GM18868 (cell line): ENCODE results near the gene AP2S1.
"Not testable (repeated sequence)": the region's sequence is repeated elsewhere in the genome, so short reads cannot be mapped to it uniquely, and the experiment has no call there.

Experiments used
- ATAC-seq: cut with Tn5 transposase; IDR thresholded peaks from one replicate; pipeline ENCODE4 v1.9.1; 2021; ENCODE audit warnings: mild to moderate bottlenecking, moderate library complexity; ENCODE audit not compliant: unreplicated experiment

Gene AP2S1

DNA sequence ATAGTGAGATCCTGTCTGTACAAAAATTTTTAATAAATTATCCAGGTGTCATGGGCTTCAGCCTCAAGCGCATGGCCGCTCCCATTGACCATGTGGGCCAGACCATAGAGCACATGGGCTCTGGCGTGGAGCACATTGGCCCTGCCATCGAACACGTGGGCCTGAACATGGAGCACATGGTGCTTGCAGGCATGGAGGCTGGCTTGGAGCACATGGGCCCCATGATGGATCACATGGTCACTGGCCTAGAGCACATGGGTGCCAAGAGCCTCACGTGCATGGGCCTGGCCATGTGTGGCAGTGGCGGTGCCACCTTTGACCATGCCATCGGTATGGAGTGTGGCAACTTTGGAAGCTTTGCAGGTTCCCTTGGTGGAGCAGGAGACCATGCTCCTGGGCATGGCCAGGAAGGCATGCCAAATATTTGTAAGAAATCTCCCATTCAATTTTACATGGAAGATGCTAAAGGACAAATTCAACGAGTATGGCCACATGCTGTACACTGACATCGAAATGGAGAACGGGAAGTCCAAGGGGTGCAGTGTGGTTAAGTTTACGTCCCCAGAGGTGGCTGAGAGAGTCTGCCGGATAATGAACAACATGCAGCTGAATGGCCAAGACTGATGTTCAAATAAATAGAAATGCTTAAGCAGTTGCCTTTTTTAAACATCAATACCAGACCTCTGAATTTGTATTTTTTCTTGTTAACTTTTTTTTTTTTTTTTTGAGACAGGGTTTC lies 40.9 kb downstream of the AP2S1 start:
- no peak for ATAC-seq

DNA sequence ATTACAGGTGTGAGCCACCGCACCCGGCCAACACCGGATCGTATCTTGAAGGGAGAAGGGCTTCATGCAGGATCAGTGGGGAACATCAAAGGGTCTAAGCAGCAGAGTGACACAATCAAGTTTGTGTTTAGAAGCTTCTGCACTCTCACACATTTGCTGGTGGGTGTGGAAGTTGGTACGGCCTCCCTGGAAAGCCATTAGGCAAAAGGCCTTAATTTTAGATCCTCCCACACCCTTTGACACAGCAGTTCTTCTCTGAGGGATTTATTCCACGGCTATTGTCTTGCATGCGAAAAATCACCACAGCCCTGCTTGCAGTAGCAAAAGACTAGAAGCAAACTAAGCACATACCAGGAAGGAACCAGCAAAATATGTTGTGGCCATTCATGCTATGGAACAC lies 44.0 kb downstream of the AP2S1 start:
- no peak for ATAC-seq

DNA sequence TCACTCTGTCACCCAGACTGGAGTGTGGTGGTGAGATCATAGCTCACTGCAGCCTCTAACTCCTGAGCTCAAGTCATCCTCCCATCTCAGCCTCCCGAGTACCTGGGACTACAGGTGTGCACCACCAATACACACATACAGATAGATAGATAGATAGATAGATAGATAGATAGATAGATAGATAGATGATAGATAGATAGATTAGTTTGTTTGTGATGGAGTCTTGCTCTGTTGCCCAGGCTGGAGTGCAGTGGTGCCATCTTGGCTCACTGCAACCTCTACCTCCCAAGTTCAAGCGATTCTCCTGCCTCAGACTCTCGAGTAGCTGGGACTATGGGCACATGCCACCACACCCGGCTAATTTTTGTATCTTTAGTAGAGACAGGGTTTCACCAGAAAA lies 46.2 kb downstream of the AP2S1 start:
- not testable (repeated sequence) for ATAC-seq

DNA sequence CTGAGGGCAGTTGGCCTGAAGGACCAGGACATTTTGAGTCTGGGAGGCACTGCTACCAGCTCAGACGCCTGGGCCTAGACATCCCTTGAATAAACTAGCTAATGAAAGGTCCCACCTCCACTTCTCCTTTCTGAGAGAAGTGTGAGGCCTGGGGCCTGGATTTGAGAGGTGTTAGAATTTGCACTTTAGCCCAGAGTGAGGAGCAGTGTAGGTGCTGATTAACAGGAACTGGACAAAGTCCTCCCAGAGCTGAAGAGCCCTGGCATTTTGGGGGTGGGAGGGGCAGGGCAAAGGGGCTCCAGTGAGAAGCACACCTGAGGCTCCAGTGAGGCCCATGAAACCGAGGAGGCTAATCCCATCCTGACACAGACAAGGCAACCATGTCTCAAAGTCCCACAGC lies 47.1 kb downstream of the AP2S1 start:
- no peak for ATAC-seq

DNA sequence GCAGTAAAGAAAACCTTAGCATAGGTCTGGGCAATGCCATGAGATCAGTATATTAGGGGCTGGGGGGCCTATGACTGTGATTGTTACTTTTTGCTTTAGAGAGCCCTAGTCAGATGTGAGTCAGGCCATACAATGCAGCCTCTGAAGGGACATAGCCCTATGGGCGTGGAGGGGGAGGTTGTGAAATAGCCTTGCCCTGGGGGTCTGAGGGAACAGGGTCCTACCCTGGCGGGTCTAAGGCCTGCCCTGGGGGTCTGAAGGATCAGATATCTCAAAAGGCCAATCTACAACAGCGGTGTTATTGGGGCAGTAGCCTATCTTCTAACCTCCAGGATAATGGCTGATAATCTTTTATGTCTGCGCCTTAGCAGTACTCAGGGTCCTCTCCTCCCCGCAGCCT lies 48.5 kb downstream of the AP2S1 start:
- ATAC-seq: no peak

DNA sequence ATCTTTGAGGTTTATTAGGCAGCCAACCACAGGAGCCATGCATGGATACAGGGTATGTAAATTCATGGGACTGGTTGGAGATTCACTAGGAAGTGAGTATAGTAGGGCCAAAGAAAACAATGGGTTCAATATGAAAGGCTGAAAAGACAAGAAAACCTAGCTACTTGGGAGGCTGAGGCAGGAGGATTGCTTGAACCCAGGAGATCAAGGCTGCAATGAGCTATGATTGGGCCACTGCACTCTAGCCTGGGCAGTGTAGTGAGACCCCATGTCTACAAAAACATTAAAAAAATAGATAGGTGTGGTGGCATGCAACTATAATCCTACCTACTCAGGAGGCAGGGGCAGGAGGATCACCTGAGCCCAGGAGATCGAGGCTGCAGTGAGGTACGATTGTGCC lies 51.9 kb downstream of the AP2S1 start:
- no peak for ATAC-seq

DNA sequence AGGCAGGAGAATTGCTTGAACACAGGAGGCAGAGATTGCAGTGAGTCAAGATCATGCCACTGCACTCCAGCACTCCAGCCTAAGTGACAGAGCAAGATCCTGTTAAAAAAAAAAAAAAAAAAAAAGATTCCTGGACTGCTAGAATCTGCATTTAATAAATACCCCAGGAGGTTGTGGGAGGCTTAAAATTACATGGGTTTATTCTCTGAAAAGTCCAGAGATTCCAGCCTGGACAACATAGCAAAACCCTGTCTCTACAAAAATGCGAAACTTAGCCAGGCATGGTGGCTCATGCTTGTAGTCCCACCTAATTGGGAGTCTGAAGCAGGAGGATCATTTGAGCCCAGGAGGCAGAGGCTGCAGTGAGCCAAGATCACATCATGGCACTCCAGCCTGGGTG lies 52.8 kb downstream of the AP2S1 start:
- no peak for ATAC-seq

DNA sequence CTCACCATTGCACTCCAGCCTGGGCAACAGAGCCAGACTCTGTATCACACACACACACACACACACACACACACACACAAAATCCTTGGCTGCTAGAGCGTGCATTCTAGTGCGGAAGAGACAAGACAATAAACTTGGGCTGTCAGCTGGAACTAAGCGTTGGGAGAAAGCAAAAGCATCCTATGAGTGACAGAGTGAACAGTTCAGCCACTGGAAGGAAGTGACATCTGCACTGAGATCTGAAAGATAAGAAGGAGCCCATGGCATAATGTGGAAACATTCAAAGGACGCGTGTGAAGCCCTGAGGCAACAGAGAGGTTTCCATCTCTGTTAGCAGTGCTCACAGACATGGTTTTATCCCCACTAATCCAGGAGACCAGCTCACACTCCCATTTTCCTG lies 58.7 kb downstream of the AP2S1 start:
- ATAC-seq: no peak

DNA sequence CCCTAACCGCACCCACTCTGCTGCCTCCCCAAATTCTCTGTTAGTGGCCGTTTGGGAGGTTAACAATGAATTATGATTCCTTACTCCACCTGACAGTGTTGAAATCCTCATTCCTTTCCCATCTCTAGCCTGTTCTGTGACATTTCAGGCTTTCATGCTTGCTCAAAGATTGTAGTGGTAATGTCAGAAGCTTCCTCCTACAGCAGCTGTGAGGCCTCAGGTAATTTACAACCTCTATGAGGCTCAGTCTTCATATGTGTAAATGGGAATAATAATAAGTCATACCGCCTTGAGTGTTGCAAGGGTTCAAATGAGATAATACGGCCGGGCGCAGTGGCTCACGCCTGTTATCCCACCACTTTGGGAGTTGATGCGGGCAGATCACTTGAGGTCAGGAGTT lies 61.3 kb downstream of the AP2S1 start:
- no peak for ATAC-seq

DNA sequence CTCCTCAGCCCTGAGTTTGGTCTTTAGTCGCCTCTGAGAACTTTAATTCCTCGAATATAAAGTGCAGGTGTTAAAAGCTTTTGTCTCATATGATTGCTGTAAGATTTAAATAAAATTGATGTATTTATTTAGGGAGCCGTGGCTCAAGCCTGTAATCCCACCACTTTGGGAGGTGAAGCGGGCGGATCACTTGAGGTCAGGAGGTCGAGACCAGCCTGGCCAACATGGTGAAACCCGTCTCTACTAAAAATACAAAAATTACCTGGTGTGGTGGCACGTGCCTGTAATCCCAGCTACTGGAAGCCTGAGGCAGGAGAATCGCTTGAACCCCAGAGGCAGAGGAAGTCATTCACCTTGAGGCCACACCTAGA lies 61.7 kb downstream of the AP2S1 start:
- ATAC-seq: no peak

DNA sequence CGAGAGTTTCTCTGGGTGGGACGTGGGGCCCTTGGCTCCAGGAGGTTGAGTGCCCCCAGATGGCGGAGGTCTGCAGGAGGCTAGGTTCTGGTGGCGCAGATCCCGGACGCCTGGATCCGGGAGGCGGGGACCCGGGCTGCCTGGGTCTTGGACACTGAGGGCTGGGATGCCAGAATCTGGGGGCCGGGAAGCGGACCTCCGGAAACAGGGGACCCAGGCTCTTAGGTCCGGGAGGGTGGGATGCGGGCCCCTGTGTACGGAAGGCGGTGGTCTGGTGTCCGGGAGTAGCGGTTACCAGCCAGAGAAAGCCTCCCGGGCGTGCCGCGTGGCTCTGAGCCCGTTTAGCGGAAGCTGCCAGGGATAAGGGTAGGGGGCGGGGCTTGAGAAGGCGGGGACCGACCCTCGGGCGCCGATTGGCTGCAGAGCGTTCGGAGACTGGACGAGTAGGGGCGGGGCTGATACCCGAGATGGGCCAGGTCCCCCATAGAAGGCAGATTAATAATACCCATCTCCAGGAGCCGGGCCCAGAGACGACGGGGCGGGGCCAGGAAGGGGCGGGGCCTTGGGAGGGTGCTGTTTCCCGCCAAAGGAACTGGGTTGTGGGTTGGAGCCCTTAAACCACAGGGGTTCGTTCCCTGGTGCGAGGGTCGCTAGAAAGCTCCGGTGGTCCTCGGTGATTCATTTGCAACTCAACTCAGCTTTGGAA lies 62.2 kb downstream of the AP2S1 start, which contains the start of gene SLC1A5:
TSS of gene SLC1A5 (minus strand) at position 333 of the 706 bp plus-strand sequence. CDS start 629 bp downstream, outside the sequence.
- peak; percentile 75 for ATAC-seq
